ENCODE measurements around the gene RAD51B.

Gene RAD51B

DNA sequence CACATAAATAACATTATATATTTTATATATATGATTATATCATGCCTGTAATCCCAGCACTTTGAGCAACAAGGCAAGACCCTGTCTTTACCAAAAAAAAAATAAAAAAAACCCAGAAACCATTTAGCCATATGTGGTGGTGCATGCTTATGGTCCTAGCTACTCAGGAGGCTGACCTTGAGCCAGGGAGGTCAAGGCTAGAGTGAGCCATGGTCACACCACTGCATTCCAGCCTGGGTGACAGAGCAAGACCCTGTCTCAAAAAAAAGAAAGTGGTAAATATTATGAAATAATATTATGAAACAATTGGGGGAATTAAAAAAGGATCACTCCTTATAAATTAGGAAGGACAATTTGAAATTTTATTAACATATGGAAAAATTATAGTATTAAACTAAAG lies 16.0 kb downstream of the RAD51B start:
- DNase-seq (ENCODE audit: low read depth): no peak
- no peak for TF ChIP-seq CTCF (conservative IDR thresholded peaks at IDR 0.05; ENCODE audit: low read depth, low read length)
- no peak overlapping the region for H3K4me3 ChIP-seq (ENCODE audit: low read length)

DNA sequence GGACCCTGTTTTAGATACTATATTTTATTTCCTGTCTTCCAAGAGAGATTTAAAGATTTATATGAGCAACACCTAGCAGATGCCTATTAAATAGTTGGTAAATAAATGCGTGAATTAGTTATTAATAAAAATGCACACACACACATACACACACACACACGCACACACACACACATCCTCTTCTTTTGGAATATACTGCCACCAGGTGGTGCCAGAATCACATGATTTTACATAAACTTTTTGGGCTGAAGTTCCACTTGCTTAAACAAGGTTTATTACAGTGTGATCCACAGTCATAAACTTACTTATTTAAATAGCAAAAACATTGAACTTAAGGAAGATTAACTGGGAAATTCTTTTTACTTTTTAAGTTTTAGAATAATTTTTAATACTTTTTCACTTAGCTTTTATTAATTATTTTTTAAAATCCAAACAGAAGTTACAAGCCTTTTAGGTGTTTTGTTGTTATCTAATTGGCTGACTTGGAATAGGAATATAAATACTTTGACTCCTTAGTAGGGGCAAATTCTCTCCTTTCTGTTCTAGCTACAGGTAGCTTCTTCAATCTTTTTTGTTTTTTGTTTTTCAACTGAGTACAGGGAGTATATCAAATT lies 17.5 kb downstream of the RAD51B start:
- DNase-seq (ENCODE audit: low read depth): peak; percentile 68
- TF ChIP-seq CTCF (conservative IDR thresholded peaks at IDR 0.05; ENCODE audit: low read depth, low read length): peak; percentile 61

DNA sequence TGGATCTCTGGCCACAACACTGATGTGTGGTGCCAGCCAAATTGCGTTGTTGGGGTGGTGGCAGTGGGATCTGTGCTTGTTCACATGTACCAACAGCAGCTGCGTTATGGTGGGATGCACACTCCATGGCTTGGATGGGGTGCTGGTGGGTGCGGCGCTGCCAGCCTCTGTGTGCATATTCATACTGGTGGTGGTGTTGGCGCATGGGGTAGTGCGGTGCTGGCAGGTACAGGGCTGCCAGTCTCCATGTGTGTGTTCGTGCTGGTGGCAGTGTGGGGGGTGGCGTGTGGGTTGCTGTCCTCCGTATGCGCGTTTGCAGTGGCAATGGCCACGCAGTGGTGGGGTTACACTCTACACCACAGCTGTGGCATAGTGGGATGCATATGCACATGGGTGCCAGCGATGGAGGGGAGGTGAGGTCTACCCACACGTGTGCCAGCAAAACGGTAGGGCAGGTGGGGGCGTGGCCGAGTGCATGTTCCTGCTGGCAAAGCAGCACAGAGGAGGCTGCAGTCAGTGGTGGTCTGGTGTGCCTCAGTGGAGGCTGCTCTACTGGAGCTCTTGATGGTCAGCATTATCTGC lies 26.5 kb downstream of the RAD51B start:
- no peak for TF ChIP-seq CTCF (conservative IDR thresholded peaks at IDR 0.05; ENCODE audit: low read depth, low read length)
- DNase-seq (ENCODE audit: low read depth): no peak
- no peak overlapping the region for H3K4me3 ChIP-seq (ENCODE audit: low read length)

More for the DNA sequence above, 17.5 kb downstream of the RAD51B start:
- H3K4me3 ChIP-seq (ENCODE audit: low read length): no peak overlapping the region

DNA sequence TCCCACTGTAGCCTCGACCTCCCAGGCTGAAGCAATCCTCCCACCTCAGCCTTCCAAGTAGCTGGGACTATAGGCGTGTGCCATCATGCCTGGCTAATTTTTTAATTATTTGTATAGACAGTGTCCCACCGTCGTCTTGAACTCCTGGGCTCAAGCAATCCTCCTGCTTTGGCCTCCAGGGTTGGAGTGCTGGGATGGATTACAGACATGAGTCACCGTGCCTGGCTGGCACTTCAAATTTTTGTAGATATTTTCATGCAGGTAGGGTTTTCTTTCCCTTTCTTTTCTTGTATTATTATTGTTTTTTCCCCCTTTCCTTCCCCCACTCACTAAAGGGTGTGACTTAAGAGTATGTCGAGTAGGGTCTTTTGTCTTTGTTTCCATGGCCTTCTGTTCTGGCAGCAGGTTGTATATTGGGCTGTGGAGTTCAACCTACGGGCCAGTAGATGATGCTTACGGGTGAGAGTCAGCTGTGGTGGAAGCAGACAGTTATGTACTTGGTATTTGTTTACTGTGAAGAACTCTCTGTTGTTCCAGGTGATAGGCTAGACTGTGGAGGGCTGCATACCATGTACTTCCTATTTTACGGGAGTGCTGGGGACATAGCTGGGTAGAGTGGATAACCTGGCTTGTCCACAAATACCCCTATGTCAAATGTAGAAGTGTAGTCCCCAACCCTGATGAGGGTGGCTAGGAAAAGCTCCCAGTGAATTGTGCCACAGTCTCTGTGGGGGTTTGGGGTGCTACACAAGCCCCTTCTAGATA lies 30.7 kb downstream of the RAD51B start:
- no peak for TF ChIP-seq CTCF (conservative IDR thresholded peaks at IDR 0.05; ENCODE audit: low read depth, low read length)
- H3K4me3 ChIP-seq (ENCODE audit: low read length): no peak overlapping the region
- DNase-seq (ENCODE audit: low read depth): no peak

GRCh38 chr14:67851785-67852410 lies 32.3 kb downstream of the RAD51B start:
- TF ChIP-seq CTCF (conservative IDR thresholded peaks at IDR 0.05; ENCODE audit: low read depth, low read length): no peak
- H3K4me3 ChIP-seq (ENCODE audit: low read length): no peak overlapping the region
- DNase-seq (ENCODE audit: low read depth): no peak

DNA sequence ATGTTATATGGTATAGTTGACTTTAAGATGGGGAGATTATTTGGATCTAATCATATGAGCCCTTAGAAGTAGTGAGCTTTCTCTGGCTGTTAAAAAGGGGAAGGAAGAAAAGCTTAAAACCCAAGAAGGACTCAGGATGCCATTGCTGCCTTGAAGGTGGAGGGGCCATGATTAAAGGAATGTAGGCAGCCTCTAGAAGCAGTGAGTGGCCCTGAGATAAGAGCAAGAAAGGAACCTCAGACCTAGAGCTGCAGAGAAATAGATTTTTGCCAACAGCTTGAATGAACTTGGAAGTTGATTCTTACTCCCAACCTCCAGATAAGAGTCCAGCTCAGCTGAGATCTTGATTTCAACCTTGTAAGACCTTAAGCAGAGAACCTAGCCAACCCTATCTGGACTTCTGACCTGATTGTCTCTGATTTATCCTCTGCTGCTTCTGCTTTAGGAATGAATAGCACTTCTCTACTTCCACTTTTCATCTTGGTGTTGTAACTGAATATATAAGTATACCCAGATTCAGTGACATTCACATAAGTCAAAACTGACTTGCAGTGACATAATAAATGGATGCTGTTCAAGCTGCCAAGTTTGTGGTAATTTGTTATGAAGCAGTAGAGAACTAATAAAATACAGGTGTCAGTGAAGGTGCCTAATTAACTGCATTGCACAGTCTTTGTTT lies 33.5 kb downstream of the RAD51B start:
- no peak overlapping the region for H3K4me3 ChIP-seq (ENCODE audit: low read length)
- DNase-seq (ENCODE audit: low read depth): no peak
- TF ChIP-seq CTCF (conservative IDR thresholded peaks at IDR 0.05; ENCODE audit: low read depth, low read length): no peak
